ENCODE data around the gene PITPNM3. TPM values are rescaled to one million over a fixed set of nuclear protein-coding genes. Genes with fewer than 3 reads are reported as not detected.

The PITPNM3 gene
- total and polyA plus RNA-seq, 2 experiments from 2014 or later: 1.0 to 1.5 TPM

- Histone ChIP-seq H3K27ac (ENCODE audit: low read depth) (no peak overlapping the region), H3F3A (replicated peaks; ENCODE audit: low read depth) (peaks cover 17% of the 10 kb centered on the region; the same call in 1 of the 2 replicates), H3K9me2 (ENCODE audit: insufficient read depth) (no peaks in the 10 kb centered on the region), H4K20me1 (replicated peaks; ENCODE audit: insufficient read depth) (peaks cover 17% of the 10 kb centered on the region), H3K36me3 (ENCODE audit: insufficient read depth) (peaks cover 27% of the 10 kb centered on the region), H3K4me1 (ENCODE audit: insufficient read depth) (peaks cover 27% of the 10 kb centered on the region), H3K79me2 (replicated peaks; ENCODE audit: insufficient read depth) (peaks cover 24% of the 10 kb centered on the region), H3K27me3 (ENCODE audit: insufficient read depth) (no peaks in the 10 kb centered on the region), H2AFZ (no peak overlapping the region), H3K4me3 (peak overlapping the region; percentile 28; the same call in 1 of the 2 replicates), H3K4me2 (no peak overlapping the region)
- Mint-ChIP-seq H3K27me3 (ENCODE audit: insufficient read depth, low read depth, poor library complexity) (peaks cover 20% of the 10 kb centered on the region), H3K4me1 (peaks cover 45% of the 10 kb centered on the region), H3K9me3 (peaks cover 12% of the 10 kb centered on the region), H3K27ac (no peak overlapping the region), H3K4me3 (no peak overlapping the region), H3K36me3 (ENCODE audit: low read depth) (peaks cover 73% of the 10 kb centered on the region)
- ATAC-seq (no peak), DNase-seq (ENCODE audit: low spot score) (no peak)
- TF ChIP-seq ZNF114 (CRISPR knock-in tag; IDR thresholded peaks at IDR 0.05): no peak
- no peak for TF ChIP-seq REST (IDR thresholded peaks at IDR 0.05; ENCODE audit: unreplicated experiment)
These were observed 109.7 kb downstream of the PITPNM3 start for GRCh38 chr17:6446516-6447100.

- TF ChIP-seq STAT1 (IDR thresholded peaks at IDR 0.05; ENCODE audit: unreplicated experiment): no peak
- TF ChIP-seq REST (IDR thresholded peaks at IDR 0.05; ENCODE audit: unreplicated experiment): no peak
- TF ChIP-seq EZH2 (IDR thresholded peaks at IDR 0.05; ENCODE audit: low read depth, unreplicated experiment): no peak
- H3K79me2 ChIP-seq (replicated peaks; ENCODE audit: insufficient read depth): peaks cover 24% of the 10 kb centered on the region
- peaks cover 22% of the 10 kb centered on the region for H3K27me3 Mint-ChIP-seq (ENCODE audit: insufficient read depth, low read depth, poor library complexity)
- H3F3A ChIP-seq (replicated peaks; ENCODE audit: low read depth): peaks cover 9% of the 10 kb centered on the region; the same call in 1 of the 2 replicates
- H3K9me3 Mint-ChIP-seq: peaks cover 12% of the 10 kb centered on the region
- peaks cover 41% of the 10 kb centered on the region for H3K4me1 Mint-ChIP-seq
- H3K4me3 Mint-ChIP-seq: peak overlapping the region; percentile 97
- no peaks in the 10 kb centered on the region for H3K27me3 ChIP-seq (ENCODE audit: insufficient read depth)
- DNase-seq (ENCODE audit: low spot score): peak; percentile 33
- ATAC-seq: peak; percentile 1
- peak overlapping the region; percentile 94 for H3K4me3 ChIP-seq
- H3K27ac Mint-ChIP-seq: peak overlapping the region; percentile 96
- no peaks in the 10 kb centered on the region for H3K9me2 ChIP-seq (ENCODE audit: insufficient read depth)
- H3K36me3 ChIP-seq (ENCODE audit: insufficient read depth): peaks cover 27% of the 10 kb centered on the region
- H4K20me1 ChIP-seq (replicated peaks; ENCODE audit: insufficient read depth): peaks cover 9% of the 10 kb centered on the region; the same call in 1 of the 2 replicates
- H3K4me1 ChIP-seq (ENCODE audit: insufficient read depth): peaks cover 25% of the 10 kb centered on the region
- no peak overlapping the region for H3K27ac ChIP-seq (ENCODE audit: low read depth)
- H3K4me2 ChIP-seq: peak overlapping the region; percentile 94
- H3K36me3 Mint-ChIP-seq (ENCODE audit: low read depth): peaks cover 60% of the 10 kb centered on the region
- H2AFZ ChIP-seq: 0 out of 2 replicates have a peak overlapping the region, but pooled peaks have one; percentile 43
These were observed 111.6 kb downstream of the PITPNM3 start for GRCh38 chr17:6444571-6445335.
